Inflammatory macrophage treated with lipopolysaccharide for 4 hours (primary cell): ENCODE results near the gene EXO1.

ENCODE experiments used
- DNase-seq: peaks from one replicate; pipeline ENCODE4 v3.0.0-alpha.2; 2020

The EXO1 gene

DNA sequence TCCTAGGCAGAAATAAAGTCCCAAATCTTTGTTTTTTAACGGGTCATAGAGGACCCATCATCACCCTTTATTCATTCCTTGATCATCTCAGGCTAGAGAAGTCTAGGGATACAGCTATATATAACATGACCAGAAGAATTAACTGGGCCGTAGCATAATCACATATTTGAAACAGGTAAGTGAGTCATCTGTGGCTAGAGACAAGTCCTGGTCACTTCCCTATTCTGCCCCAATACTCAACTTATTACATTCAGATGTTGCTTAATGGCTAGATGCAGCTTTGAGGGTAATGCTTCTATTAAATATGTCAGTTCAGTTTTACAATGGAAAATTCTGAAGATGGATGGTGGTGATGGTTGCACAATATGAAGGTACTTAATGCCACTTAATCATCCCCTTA, 47.0 kb downstream of the EXO1 start:
- DNase-seq, result peak; percentile 27

DNA sequence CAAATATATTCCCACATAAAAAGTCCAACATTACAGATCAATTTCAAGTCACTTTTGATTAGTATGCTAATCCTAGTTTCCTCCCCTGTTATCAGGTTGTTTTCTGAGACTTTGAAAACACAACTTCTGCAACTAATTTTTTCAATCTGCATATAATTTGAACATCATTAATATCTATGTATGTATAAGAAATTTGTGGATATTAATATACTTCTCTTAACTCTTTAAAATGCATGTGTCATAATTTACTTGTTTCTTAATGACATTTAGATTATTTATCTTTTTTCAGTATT, 48.6 kb downstream of the EXO1 start:
- DNase-seq, result no peak

DNA sequence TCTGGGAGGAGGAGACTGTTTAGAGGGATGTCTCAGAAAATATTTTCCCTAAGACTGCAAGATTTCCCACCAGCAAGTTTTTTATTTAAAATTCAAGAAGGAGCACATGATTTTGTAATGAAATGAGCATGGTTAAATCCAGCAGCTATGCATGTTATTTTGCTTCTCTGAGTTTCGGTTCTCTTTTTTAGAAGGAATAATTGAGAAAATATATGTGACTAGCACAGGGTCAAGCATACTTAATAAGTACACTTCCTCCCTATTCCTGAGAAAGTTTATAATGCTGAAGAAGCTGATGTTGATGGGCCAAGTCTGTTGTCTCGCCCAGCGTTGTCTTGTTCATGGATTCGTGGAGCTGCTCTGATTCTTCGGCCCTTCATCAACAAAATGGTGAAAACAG, 51.2 kb downstream of the EXO1 start:
- peak; percentile 64 for DNase-seq

DNA sequence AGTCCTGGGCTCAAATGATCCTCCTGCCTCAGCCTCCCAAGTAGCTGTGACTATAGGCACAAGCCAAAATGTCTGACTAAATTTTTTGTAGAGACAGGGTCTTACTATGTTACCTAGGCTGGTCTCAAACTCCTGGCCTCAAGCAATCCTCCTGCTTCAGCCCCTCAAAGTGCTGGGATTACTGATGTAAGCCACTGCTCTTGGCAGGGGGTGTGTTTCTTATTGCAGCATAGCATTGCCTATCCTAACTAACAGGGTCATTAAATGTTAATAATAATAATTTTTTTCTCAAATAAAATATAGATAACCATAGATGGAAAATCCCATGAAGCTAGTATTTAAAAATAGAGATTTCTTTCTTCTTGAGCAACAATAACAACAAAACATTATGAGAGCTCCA, 52.4 kb downstream of the EXO1 start:
- no peak for DNase-seq

DNA sequence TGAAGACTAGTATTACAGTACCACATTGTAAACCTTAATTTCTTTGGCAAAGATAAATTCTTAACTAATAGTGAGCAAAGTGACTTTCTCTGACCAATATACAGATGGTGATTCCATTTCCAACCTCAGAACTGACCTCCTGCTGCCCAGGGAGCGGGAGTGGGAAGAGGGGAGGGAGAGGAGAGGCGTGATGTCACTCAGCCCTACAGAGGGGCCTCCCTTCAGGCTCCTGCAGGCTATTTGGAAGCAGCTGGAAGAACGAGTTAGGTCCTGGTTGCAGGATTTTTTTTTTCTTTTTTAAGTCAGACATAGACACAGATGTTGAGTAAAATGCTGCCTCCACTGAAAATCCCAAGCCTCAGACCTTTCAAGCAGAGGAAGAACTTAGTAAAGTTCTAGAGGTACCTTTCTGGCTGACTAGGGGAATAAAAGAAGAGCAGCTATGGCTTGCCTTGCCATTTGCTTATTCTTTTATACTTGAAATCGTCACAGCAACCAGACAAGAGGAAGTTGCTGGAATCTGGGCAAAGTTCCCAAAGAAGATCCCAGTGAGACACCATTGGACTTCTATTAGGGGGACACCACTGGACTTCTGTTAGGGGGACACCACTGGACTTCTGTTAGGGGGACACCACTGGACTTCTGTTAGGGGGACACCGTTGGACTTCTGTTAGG, 54.5 kb downstream of the EXO1 start:
- no peak for DNase-seq

DNA sequence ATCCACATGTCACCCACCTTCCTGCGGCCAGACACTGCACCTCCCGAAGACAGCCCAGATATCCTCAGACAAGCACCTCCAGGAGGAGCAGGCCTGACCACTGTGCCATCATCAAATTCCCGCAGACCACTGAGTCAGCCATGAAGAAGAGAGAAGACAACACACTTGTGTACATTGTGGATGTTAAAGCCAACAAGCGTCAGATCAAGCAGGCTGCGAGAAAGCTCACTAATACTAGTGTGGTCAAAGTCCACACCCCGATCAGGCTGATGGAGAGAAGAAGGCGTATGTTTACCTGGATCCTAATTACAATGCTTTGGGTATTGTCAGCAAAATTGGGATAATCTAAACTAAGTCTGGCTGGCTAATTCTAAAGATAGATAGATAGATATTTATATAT, 68.2 kb downstream of the EXO1 start:
- DNase-seq, result no peak

DNA sequence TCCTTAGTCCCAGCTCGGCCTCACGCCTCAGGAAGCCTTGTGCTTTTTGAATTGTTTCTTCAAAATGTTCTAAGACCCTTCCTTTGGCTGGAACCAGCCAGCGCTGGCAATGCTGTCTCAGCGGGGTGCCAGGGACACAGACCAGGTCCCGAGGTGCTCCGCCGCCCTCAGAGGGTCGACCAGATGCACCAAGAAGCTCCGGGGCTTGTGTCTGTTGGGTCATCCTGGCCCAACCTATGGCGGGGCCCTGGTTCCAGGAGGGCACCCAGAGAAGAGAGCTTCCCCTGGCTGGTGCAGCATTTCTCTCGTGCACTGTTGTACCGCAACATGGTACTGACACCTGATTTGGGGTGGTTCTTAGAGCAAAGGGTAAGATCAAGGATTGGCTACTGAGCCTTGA, 69.5 kb downstream of the EXO1 start:
- DNase-seq, result no peak

DNA sequence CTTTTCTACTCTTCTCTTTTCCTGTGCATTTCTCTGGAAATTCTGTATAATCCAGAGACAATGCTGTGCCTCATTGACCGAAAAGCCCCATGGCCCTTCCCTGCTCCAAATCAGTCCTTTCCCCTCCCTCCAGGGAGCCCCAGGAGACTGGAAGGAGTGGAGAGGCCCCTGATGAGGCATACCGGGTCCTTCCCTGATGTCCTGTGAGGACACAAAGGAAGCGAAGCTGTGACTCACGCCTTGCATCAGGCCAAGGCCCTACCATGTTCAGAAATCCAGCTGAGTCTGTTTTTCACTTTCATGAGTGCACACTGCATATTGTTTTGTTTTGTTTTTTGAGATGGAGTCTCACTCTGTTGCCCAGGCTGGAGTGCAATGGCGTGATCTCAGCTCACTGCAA, 70.9 kb downstream of the EXO1 start:
- peak; percentile 59 for DNase-seq

DNA sequence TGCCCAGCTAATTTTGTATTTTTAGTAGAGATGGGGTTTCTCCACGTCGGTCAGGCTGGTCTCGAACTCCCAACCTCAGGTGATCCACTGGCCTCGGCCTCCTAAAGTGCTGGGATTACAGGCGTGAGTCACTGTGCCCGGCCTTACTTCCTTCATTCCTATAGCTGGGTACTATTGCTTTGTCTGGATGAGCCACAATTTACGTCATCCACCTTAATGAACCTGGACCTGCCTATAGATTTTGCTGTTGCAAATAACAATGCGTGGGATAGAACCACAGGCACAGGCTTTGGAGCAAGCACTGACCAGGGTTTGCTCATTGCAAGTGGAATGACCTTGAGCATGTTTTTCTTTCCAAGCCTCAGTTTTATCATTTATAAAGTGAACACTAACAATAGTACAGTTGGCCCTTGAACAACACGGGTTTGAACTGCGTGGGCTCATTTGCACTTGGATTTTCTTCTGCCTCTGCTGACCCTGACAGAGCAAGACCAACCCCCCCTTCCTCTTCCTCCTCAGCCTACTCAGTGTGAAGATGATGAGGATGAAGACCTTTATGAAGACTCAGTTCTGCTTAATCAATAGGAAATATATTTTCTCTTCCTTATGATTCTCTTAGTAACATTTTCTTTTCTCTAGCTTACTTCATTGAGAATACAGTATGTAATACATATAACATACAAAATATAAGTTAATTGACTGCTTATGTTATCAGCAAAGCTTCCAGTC, 76.2 kb downstream of the EXO1 start:
- no peak for DNase-seq

DNA sequence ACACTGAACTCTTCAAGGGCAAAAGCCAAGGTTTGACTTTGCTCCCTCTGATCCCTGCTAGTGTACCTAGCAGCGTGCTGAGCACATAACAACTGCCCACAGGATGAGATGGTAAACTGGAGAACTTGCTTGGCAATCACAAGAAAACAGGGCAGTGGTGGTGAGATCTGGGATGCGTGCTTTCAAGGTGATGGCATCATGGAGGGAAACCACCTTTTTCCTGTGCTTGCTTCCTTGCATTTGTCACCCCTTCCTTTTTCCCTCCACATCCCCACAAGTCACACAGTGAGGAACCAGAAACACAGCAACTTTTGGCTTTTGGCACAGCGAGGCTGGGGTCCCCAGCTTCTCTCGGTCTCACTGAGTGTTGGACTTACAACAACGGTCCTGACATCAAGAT, 78.1 kb downstream of the EXO1 start:
- no peak for DNase-seq

DNA sequence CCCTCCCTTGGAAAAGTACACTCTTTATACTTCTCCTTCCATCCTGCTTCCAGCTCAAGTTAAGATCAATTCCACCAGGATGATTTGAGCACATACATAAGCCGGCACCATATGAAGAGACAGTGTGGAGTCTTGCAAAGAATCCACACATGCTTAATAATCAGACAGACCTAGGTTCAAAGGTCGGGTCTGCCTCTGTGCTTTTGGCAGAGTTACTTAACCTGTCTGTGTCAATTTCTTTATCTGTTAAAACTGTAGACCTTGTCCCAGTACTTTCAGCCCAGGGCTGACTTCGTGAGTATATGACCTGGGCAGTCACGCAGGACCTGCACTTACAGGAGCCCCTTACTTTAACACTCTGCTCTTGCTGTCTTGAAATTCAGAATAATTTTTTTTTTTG, 79.3 kb downstream of the EXO1 start:
- no peak for DNase-seq

DNA sequence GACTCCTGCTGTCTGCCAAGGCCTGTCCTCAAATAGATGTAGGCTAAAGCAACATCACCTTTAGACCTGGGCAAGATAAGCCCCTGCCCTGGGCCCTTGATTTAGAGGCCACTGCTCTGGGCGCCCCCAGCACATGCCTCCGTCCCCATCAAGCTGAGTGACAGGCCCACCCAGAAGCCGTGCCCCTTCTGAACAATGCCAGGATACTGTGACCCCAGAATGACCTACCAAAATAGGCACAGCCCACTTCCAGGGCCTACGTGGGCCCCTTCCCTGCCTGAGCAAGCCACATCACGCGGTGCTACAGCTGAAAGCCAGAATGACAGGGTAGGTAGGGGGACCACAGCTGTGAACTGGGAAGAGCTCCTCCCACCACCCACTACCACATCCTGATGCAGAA, 84.8 kb downstream of the EXO1 start:
- DNase-seq, result no peak

DNA sequence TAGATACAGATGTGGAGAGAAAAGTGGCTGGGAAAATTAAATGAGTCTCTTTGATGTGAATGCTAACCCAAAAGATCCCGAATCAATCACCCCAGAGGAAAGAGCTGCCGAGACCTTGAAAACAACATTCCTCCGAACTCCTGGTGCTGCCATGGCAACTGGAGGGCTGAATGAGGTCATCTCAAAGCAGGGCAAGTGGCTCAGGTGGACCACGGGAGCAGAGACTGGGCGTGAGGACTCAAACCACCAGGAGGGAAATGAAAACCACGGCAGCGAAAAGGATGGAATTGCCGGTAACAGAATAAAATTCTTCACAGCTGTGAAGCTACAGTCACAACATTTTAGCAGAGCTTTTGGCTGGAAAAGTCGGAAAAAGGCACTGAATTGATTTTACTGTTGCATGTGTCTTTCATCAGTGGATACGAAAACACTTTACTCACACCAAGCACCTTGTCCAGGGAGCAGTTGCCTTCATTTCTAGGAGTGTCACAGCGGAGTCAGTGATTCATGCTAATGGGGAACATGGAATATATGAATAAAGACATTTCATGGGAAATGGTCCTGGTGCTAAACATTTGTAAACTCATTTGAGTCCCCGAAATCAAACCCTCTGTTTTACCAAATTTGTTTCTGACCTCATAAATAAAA, 86.3 kb downstream of the EXO1 start:
- no peak for DNase-seq

DNA sequence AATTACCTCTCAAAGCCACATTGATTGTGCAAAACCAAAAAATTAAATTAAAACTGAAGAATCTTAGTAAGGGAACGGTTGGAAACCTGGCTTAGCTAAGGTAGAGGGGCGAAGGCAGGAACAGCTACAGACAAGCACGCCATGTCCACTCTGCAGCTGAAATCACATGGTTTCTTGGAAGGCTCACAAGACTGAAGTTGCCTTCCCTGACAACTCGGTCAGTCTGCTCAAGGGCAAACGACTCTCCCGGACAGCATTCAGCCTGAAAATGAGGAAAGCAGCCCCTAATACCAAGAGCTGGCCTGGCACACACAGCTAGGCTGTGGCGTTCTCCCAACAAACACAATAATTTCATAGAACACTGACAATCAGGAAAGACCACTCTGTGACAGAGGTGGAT, 86.9 kb downstream of the EXO1 start:
- no peak for DNase-seq
